Measurements from ENCODE around the gene TMEM242.

DNA sequence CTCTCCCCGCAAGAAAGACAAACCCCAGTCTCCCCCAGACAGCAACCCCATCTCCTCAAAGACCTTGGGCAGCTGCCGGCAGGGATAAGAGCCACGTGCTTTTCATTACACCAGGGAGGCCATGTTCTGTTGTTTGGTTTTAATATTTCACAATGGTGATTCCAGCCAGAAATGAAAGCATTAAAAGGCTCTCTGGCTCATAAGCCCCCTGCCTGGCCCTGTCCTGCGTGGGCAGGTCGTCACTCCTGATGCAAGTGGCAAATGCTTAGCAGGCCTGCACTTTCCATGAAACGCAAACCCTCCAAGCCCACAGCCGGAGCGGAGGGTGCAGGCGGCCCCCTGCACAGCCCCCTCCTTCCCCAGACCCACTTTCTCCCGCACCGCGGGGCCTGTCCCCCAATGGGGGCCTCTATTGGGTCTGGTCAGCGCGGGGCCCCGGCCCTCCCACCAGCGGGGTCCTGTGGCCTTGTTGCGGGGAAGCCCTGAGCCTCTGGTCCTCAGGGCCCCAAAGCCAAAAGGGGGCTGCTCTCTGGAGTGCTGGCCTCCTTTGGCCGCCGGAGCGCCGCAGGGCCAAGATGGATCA, 77.2 kb downstream of the TMEM242 start:
- no peak for TF ChIP-seq EP300 (IDR thresholded peaks at IDR 0.05; ENCODE audit: borderline replicate concordance in 1 of 2, low read depth in 2 of 2, low read length in 2 of 2)
- TF ChIP-seq, protein P1, sequence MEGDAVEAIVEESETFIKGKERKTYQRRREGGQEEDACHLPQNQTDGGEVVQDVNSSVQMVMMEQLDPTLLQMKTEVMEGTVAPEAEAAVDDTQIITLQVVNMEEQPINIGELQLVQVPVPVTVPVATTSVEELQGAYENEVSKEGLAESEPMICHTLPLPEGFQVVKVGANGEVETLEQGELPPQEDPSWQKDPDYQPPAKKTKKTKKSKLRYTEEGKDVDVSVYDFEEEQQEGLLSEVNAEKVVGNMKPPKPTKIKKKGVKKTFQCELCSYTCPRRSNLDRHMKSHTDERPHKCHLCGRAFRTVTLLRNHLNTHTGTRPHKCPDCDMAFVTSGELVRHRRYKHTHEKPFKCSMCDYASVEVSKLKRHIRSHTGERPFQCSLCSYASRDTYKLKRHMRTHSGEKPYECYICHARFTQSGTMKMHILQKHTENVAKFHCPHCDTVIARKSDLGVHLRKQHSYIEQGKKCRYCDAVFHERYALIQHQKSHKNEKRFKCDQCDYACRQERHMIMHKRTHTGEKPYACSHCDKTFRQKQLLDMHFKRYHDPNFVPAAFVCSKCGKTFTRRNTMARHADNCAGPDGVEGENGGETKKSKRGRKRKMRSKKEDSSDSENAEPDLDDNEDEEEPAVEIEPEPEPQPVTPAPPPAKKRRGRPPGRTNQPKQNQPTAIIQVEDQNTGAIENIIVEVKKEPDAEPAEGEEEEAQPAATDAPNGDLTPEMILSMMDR (IDR thresholded peaks at IDR 0.05; ENCODE audit: control extremely low read depth in 1 of 3, insufficient read depth in 1 of 3, low read depth in 1 of 3, low read length in 3 of 3): no peak
- no peak for TF ChIP-seq CHD1 (IDR thresholded peaks at IDR 0.05; ENCODE audit: low read depth, low read length)
- no peak for TF ChIP-seq CREB1 (IDR thresholded peaks at IDR 0.05)
- TF ChIP-seq, protein P2, sequence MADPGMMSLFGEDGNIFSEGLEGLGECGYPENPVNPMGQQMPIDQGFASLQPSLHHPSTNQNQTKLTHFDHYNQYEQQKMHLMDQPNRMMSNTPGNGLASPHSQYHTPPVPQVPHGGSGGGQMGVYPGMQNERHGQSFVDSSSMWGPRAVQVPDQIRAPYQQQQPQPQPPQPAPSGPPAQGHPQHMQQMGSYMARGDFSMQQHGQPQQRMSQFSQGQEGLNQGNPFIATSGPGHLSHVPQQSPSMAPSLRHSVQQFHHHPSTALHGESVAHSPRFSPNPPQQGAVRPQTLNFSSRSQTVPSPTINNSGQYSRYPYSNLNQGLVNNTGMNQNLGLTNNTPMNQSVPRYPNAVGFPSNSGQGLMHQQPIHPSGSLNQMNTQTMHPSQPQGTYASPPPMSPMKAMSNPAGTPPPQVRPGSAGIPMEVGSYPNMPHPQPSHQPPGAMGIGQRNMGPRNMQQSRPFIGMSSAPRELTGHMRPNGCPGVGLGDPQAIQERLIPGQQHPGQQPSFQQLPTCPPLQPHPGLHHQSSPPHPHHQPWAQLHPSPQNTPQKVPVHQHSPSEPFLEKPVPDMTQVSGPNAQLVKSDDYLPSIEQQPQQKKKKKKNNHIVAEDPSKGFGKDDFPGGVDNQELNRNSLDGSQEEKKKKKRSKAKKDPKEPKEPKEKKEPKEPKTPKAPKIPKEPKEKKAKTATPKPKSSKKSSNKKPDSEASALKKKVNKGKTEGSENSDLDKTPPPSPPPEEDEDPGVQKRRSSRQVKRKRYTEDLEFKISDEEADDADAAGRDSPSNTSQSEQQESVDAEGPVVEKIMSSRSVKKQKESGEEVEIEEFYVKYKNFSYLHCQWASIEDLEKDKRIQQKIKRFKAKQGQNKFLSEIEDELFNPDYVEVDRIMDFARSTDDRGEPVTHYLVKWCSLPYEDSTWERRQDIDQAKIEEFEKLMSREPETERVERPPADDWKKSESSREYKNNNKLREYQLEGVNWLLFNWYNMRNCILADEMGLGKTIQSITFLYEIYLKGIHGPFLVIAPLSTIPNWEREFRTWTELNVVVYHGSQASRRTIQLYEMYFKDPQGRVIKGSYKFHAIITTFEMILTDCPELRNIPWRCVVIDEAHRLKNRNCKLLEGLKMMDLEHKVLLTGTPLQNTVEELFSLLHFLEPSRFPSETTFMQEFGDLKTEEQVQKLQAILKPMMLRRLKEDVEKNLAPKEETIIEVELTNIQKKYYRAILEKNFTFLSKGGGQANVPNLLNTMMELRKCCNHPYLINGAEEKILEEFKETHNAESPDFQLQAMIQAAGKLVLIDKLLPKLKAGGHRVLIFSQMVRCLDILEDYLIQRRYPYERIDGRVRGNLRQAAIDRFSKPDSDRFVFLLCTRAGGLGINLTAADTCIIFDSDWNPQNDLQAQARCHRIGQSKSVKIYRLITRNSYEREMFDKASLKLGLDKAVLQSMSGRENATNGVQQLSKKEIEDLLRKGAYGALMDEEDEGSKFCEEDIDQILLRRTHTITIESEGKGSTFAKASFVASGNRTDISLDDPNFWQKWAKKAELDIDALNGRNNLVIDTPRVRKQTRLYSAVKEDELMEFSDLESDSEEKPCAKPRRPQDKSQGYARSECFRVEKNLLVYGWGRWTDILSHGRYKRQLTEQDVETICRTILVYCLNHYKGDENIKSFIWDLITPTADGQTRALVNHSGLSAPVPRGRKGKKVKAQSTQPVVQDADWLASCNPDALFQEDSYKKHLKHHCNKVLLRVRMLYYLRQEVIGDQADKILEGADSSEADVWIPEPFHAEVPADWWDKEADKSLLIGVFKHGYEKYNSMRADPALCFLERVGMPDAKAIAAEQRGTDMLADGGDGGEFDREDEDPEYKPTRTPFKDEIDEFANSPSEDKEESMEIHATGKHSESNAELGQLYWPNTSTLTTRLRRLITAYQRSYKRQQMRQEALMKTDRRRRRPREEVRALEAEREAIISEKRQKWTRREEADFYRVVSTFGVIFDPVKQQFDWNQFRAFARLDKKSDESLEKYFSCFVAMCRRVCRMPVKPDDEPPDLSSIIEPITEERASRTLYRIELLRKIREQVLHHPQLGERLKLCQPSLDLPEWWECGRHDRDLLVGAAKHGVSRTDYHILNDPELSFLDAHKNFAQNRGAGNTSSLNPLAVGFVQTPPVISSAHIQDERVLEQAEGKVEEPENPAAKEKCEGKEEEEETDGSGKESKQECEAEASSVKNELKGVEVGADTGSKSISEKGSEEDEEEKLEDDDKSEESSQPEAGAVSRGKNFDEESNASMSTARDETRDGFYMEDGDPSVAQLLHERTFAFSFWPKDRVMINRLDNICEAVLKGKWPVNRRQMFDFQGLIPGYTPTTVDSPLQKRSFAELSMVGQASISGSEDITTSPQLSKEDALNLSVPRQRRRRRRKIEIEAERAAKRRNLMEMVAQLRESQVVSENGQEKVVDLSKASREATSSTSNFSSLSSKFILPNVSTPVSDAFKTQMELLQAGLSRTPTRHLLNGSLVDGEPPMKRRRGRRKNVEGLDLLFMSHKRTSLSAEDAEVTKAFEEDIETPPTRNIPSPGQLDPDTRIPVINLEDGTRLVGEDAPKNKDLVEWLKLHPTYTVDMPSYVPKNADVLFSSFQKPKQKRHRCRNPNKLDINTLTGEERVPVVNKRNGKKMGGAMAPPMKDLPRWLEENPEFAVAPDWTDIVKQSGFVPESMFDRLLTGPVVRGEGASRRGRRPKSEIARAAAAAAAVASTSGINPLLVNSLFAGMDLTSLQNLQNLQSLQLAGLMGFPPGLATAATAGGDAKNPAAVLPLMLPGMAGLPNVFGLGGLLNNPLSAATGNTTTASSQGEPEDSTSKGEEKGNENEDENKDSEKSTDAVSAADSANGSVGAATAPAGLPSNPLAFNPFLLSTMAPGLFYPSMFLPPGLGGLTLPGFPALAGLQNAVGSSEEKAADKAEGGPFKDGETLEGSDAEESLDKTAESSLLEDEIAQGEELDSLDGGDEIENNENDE (IDR thresholded peaks at IDR 0.05; ENCODE audit: insufficient replicate concordance, low read length): no peak
- TF ChIP-seq POLR2A (IDR thresholded peaks at IDR 0.05; ENCODE audit: control extremely low read depth in 1 of 2, low read depth in 2 of 2, low read length in 2 of 2): no peak
- TF ChIP-seq, protein P3, sequence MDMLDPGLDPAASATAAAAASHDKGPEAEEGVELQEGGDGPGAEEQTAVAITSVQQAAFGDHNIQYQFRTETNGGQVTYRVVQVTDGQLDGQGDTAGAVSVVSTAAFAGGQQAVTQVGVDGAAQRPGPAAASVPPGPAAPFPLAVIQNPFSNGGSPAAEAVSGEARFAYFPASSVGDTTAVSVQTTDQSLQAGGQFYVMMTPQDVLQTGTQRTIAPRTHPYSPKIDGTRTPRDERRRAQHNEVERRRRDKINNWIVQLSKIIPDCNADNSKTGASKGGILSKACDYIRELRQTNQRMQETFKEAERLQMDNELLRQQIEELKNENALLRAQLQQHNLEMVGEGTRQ (IDR thresholded peaks at IDR 0.05; ENCODE audit: low read length): no peak

Data from H1 (cell line).